ENCODE measurements around the gene HMGXB4.

DNA sequence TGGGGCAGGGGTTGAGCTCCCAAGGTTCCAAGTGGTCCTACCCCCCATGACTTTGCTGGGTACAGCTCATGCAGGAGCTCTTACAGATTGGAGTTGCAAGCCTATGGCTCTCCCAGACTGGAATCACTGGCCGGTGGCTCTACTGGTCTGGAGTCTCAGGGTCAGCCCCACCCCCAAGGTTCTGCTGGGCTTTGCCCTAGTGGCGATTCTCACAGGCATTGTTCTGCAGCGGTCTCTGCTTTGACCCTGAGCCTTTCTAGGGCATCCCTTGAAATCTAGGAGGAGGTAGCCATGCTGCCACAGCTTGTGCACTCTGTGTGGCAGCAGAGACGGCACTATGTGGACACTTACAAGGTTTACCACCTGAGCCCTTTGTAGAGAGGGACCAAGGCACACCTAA, 49.3 kb upstream of the HMGXB4 start:
- no peak for TF ChIP-seq CTCF (IDR thresholded peaks at IDR 0.05; ENCODE audit: insufficient read depth, low read depth, low read length)
- TF ChIP-seq EZH2 (IDR thresholded peaks at IDR 0.05; ENCODE audit: insufficient read depth, low read length): no peak
